GM12878 (cell line): Measurements from ENCODE around the gene VMP1. TPM values are rescaled to one million over a fixed set of nuclear protein-coding genes. Genes with fewer than 3 reads are reported as not detected.

ENCODE experiments used
- ATAC-seq: fragments of 200-7000 bp; cut with Tn5 transposase; 3 replicates; pipeline ENCODE4 v1.9.1; 2020; ENCODE audit warnings: mild to moderate bottlenecking, moderate library complexity
- BruUV-seq: library from RNA; stranded (reverse); fragments of 400-500 nt; replicated peaks from 2 replicates; lab custom pipeline; 2021; lab: Mats Ljungman, UMichigan
- CTCF ChIA-PET: fragments of 300-600 bp; sonication (Branson Sonifier 250); formaldehyde crosslinking; extraction: SDS; loops from one replicate; lab custom pipeline; 2021; ENCODE audit warnings: inconsistent platforms; lab: Yijun Ruan, JAX
- POLR2A ChIA-PET: fragments of 350-600 bp; formaldehyde crosslinking; extraction: SDS; loops from one replicate; lab custom pipeline; 2021; ENCODE audit warnings: inconsistent platforms; lab: Charles Lee
- RAD21 ChIA-PET: fragments of 300-600 bp; sonication (Branson Sonifier 250); formaldehyde crosslinking; loops from one replicate; lab custom pipeline; 2023; ENCODE audit warnings: antibody characterized with exemption; ENCODE audit not compliant: unreplicated experiment; lab: Charles Lee
- SMC1A ChIA-PET: fragments of 300-600 bp; sonication (Branson Sonifier 250); formaldehyde crosslinking; loops from one replicate; lab custom pipeline; 2023; ENCODE audit not compliant: unreplicated experiment, uncharacterized antibody; lab: Charles Lee
- DNase-seq: peaks from one replicate; pipeline ENCODE4 v3.0.0-alpha.2; 2011; ENCODE audit warnings: low read depth, low spot score
- FAIRE-seq: peaks from 3 replicates; lab custom pipeline; 2011; peaks lifted over from hg19 to GRCh38; lab: Jason Lieb, UNC
- H2AFZ ChIP-seq: 2 replicates; pipeline ENCODE4 v1.6.0; 2011; ENCODE audit warnings: low read depth, low read length, control low read depth; ENCODE audit not compliant: control insufficient read depth
- H3K27ac ChIP-seq: 2 replicates; pipeline ENCODE4 v1.5.1; 2011; ENCODE audit warnings: control low read depth; ENCODE audit not compliant: control insufficient read depth, insufficient read depth
- H3K27me3 ChIP-seq, 2 experiments: replicated peaks in 1 of 2; 2 replicates each; pipeline versions ENCODE4 v1.6.0 to v1.6.1; 2011; ENCODE audit warnings: low read length in 1 of 2; ENCODE audit not compliant: control insufficient read depth in 2 of 2, insufficient read depth in 2 of 2
- H3K36me3 ChIP-seq, 2 experiments: 2 replicates each; pipeline ENCODE4 v1.5.1; 2011; ENCODE audit warnings: low read length in 1 of 2; ENCODE audit not compliant: control insufficient read depth in 2 of 2, insufficient read depth in 2 of 2
- H3K4me1 ChIP-seq: 2 replicates; pipeline ENCODE4 v1.6.1; 2011; ENCODE audit warnings: mild to moderate bottlenecking, low read length, moderate library complexity, mixed read lengths; ENCODE audit not compliant: control insufficient read depth, insufficient read depth
- H3K4me2 ChIP-seq: 2 replicates; pipeline ENCODE4 v1.6.0; 2011; ENCODE audit warnings: control low read depth; ENCODE audit not compliant: control insufficient read depth, insufficient read depth
- H3K4me3 ChIP-seq: fragments of 200-600 bp; sonication (generic); 2 replicates; pipeline ENCODE4 v1.5.1; 2016
- H3K79me2 ChIP-seq: 2 replicates; pipeline ENCODE4 v1.6.0; 2011; ENCODE audit warnings: low read length; ENCODE audit not compliant: control insufficient read depth, insufficient read depth
- H3K9ac ChIP-seq: 2 replicates; pipeline ENCODE4 v1.8.0; 2011; ENCODE audit warnings: low read length, control low read depth, mixed read lengths; ENCODE audit not compliant: control insufficient read depth, insufficient read depth
- H3K9me3 ChIP-seq: replicated peaks from 3 replicates; pipeline ENCODE4 v1.5.1; 2011; ENCODE audit warnings: mild to moderate bottlenecking, low read length; ENCODE audit not compliant: control insufficient read depth, insufficient read depth
- H4K20me1 ChIP-seq: 2 replicates; pipeline ENCODE4 v1.6.0; 2011; ENCODE audit not compliant: control insufficient read depth, insufficient read depth
- BHLHE40 ChIP-seq, 2 experiments: fragments of 450-650 bp in 1 of 2; IDR thresholded peaks; 2 replicates each; pipeline ENCODE4 v1.6.1; 2011 to 2017; ENCODE audit warnings: low read depth in 2 of 2, borderline replicate concordance in 1 of 2, improper control_type of control experiment in 1 of 2, low read length in 1 of 2, mild to moderate bottlenecking in 1 of 2
- MLLT1 ChIP-seq: fragments of 450-650 bp; IDR thresholded peaks from 2 replicates; pipeline ENCODE4 v1.6.1; 2016; ENCODE audit warnings: mild to moderate bottlenecking
- MTA2 ChIP-seq: fragments of 450-650 bp; IDR thresholded peaks from 2 replicates; pipeline ENCODE4 v1.6.1; 2016; ENCODE audit warnings: low read depth, mild to moderate bottlenecking, moderate library complexity
- NFYA ChIP-seq: IDR thresholded peaks from 2 replicates; pipeline ENCODE4 v1.6.1; 2011; ENCODE audit warnings: low read depth, mild to moderate bottlenecking, low read length, improper control_type of control experiment, borderline replicate concordance
- NKRF ChIP-seq: fragments of 450-650 bp; conservative IDR thresholded peaks from 2 replicates; pipeline ENCODE4 v1.6.1; 2017; ENCODE audit warnings: mild to moderate bottlenecking, moderate library complexity
- RCOR1 ChIP-seq: conservative IDR thresholded peaks from 2 replicates; pipeline ENCODE4 v1.6.1; 2012; ENCODE audit warnings: low read depth, low read length, improper control_type of control experiment
- SMC3 ChIP-seq: IDR thresholded peaks from 2 replicates; pipeline ENCODE4 v1.6.1; 2011; ENCODE audit warnings: low read length, improper control_type of control experiment, borderline replicate concordance
- SP1 ChIP-seq: IDR thresholded peaks from one replicate; pipeline ENCODE4 v1.6.1; 2011; ENCODE audit warnings: low read depth, low read length
- ZBTB33 ChIP-seq: fragments of 450-650 bp; IDR thresholded peaks from 2 replicates; pipeline ENCODE4 v1.6.1; 2017; ENCODE audit warnings: mild to moderate bottlenecking
- ZZZ3 ChIP-seq: IDR thresholded peaks from 2 replicates; pipeline ENCODE4 v1.6.1; 2011; ENCODE audit warnings: low read depth; ENCODE audit not compliant: control insufficient read depth, insufficient read length
- WGBS: methylation state at CpG from one replicate; pipeline ENCODE4 v1.1.6; 2016; ENCODE audit warnings: low lambda C conversion rate; ENCODE audit not compliant: insufficient replicate concordance, insufficient coverage; ENCODE audit errors: missing lambda C conversion rate; 5-methylcytosine and 5-hydroxymethylcytosine counted together
- in situ Hi-C: fragments of 300-500 bp; cut with MboI; formaldehyde crosslinking; loops from 9 replicates; pipeline ENCODE4 v1.14.3; 2018; ENCODE audit warnings: mixed read lengths
- intact Hi-C: fragments of 100-400 bp; cut with micrococcal nuclease; formaldehyde crosslinking; loops from one replicate; pipeline ENCODE4 v1.14.2; 2022; ENCODE audit not compliant: unreplicated experiment
- polyA plus RNA-seq, 11 experiments: library from polyadenylated mRNA; depleted of rRNA in 4 of 11; unstranded in 6 of 11; stranded (reverse) in 5 of 11; fragments of >200 nt; fragmentation: Nextera tagmentation in 4 of 11; fragmentation: Illumina TruSeq in 1 of 11; extraction: Ambion mirVana in 4 of 11; extraction: Trizol in 1 of 11; gene quantifications; 1 replicate in 1 of 11; 2 replicates in 10 of 11; pipeline versions ENCODE4 v1.2.1 to v1.2.3, GENCODE V29; 2011 to 2016; ENCODE audit warnings: inconsistent platforms in 2 of 11, missing spikeins in 2 of 11, low read depth in 1 of 11
- total RNA-seq, 4 experiments: library from RNA; depleted of rRNA in 3 of 4; stranded (reverse); fragments of >200 nt in 3 of 4; fragmentation: Illumina TruSeq in 1 of 4; extraction: Trizol in 1 of 4; gene quantifications; 2 replicates each; pipeline versions ENCODE4 v1.2.1 to v1.2.3, GENCODE V29; 2013 to 2021

VMP1 gene
- total and polyA plus RNA-seq, 10 of the 15 experiments (the other 5 are each of a cell fraction or from before 2014, with no cell fraction given), result 88.4 to 199 (median 132) TPM

- H3K9me3 ChIP-seq, result no peaks in the 10 kb centered on the region
- SMC1A ChIA-PET, result interaction anchor here (1.2 to 4.6 kb wide), 4 partner anchors 11 to 60 kb away, joined by 4 to 36 read pairs (median 6); no protein-coding TSS in a partner anchor
- no peak overlapping the region for H3K4me2 ChIP-seq
- H3K9ac ChIP-seq, result no peak overlapping the region
- no peak overlapping the region for H3K27ac ChIP-seq
- TF ChIP-seq BHLHE40 (IDR thresholded peaks at IDR 0.05; ENCODE audit: borderline replicate concordance in 1 of 2, low read depth in 2 of 2, low read length in 1 of 2) (no peak), ZBTB33 (no peak), SP1 (no peak), NFYA (no peak), ZZZ3 (no peak), MLLT1 (no peak), SMC3 (no peak), RCOR1 (no peak), MTA2 (no peak), NKRF (no peak)
- no peaks in the 10 kb centered on the region for H4K20me1 ChIP-seq
- intact Hi-C loops (no loop called here), in situ Hi-C loops (no loop called here)
- DNase-seq, result no peak
- no peaks in the 10 kb centered on the region for H3K4me1 ChIP-seq
- CTCF ChIA-PET, result interaction anchor here (0.9 to 1.2 kb wide), 3 partner anchors 42 to 163 kb away, joined by 3 read pairs; no protein-coding TSS in a partner anchor
- no peaks in the 10 kb centered on the region for H3K27me3 ChIP-seq
- no peak for ATAC-seq
- H3K79me2 ChIP-seq, result no peaks in the 10 kb centered on the region
- peaks cover 11 to 52% of the 10 kb centered on the region in 2 experiments for H3K36me3 ChIP-seq
- no TSS peak for BruUV-seq
- H2AFZ ChIP-seq, result no peak overlapping the region
- 96% methylated on average over 6 of the region's 6 CpGs for WGBS
- no peak overlapping the region for H3K4me3 ChIP-seq
- POLR2A ChIA-PET, result interaction anchor here (2.0 kb wide), 1 partner anchor 18 kb away, joined by 7 read pairs; no protein-coding TSS in a partner anchor
- RAD21 ChIA-PET, result no interaction called here
- no peak for FAIRE-seq
These were observed 22.5 kb upstream of the VMP1 start for GRCh38 chr17:59684967-59685366.
